GM19397 (cell line): ENCODE measurements around the gene PDCD7.
A peak's percentile ranks its signal among the peaks of the same experiment; 100 is the strongest.
"Not testable (repeated sequence)": the region's sequence is repeated elsewhere in the genome, so short reads cannot be mapped to it uniquely, and the experiment has no call there.

Source experiments
- ATAC-seq: cut with Tn5 transposase; IDR thresholded peaks from one replicate; pipeline ENCODE4 v1.9.1; 2021; ENCODE audit warnings: mild to moderate bottlenecking, moderate library complexity; ENCODE audit not compliant: unreplicated experiment

The PDCD7 gene

GRCh38 chr15:65133548-65134200, at the start of gene PDCD7:
Gene PDCD7, minus strand, starts transcription at chr15:65133808. Its CDS starts 27 bp downstream, at chr15:65133781.
- peak; percentile 86 for ATAC-seq

- ATAC-seq, result no peak
These were observed 48.9 kb upstream of the PDCD7 start for GRCh38 chr15:65182538-65182937.

- ATAC-seq, result not testable (repeated sequence)
These were observed 48.2 kb upstream of the PDCD7 start for GRCh38 chr15:65181582-65182353.

- ATAC-seq, result no peak
These were observed 46.6 kb upstream of the PDCD7 start for GRCh38 chr15:65180167-65180566.

DNA sequence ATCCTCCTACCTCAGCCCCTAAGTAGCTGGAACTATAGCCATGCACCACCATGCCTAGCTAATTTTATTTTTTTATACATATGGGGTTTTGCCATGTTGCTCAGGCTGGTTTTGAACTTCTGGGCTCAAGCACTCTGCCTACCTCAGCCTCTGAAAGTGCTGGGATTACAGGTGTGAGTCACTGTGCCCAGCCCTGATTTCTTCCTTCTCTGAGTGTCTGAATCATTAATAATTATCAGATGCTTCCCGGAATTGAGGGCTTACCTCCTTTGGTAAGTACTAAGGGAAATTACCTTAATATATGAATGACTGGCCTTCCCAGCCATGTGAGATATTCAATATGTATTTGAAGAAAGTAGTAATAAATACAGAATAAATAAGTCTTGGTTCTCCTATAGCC, 44.3 kb upstream of the PDCD7 start:
- ATAC-seq, result no peak

- no peak for ATAC-seq
These were observed 42.4 kb upstream of the PDCD7 start for GRCh38 chr15:65176056-65176455.

DNA sequence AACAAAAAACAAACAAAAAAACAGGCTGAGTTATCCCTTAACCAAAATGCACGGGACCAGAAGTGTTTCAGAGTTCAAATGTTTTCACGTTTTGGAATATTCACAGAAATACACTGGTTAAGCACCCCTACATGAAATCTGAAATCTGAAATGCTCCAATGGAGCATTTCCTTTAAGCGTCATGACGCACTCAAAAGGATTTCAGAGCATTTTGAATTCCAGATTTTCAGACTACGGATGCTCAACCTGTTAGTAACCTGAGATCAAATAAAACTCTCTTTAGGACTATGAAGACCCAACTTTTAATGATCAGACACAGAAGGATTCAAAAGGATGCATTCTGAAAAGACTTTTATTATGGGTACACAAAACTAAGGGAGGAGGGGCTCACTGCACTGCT, 41.9 kb upstream of the PDCD7 start:
- no peak for ATAC-seq

- no peak for ATAC-seq
These were observed 40.9 kb upstream of the PDCD7 start for GRCh38 chr15:65174509-65174908.

DNA sequence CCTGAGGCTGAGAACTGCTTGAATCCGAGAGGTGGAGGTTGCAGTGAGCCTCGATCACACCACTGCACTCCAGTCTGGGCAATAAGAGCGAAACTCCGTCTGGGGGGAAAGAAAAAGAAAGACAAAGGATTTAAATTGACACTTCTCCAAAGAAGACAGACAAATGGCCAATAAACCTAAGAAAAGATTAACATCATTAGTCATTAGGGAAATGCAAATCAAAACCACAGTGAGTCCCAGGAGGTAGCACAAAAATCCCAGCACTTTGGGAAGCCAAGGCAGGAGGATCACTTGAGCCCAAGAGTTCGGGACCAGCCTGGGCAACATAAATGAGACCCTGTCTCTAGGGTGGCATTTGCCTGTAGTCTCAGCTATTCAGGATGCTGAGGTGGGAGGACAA, 38.9 kb upstream of the PDCD7 start:
- ATAC-seq, result no peak

GRCh38 chr15:65171428-65171827, 37.8 kb upstream of the PDCD7 start:
- no peak for ATAC-seq

GRCh38 chr15:65165875-65166274, 32.3 kb upstream of the PDCD7 start:
- ATAC-seq, result no peak

GRCh38 chr15:65164139-65164538, 30.5 kb upstream of the PDCD7 start:
- ATAC-seq, result no peak

DNA sequence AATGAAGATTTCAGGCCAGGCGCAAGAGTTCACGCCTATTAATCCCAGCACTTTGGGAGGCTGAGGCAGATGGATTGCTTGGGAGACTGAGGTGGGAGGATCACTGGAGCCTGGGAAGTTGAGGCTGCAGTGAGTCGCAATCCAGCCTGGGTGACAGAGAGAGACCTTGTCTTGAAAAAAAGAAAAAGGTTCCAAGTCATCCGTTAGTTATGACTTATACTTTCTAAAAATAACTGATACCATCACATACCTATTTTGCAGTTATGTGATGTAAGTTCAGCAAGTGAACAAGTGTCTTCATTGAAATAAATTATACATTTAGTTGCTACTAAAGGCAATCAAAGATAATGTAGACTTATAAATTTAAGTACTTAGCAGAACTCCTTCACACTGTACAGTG, 29.4 kb upstream of the PDCD7 start:
- ATAC-seq, result no peak

DNA sequence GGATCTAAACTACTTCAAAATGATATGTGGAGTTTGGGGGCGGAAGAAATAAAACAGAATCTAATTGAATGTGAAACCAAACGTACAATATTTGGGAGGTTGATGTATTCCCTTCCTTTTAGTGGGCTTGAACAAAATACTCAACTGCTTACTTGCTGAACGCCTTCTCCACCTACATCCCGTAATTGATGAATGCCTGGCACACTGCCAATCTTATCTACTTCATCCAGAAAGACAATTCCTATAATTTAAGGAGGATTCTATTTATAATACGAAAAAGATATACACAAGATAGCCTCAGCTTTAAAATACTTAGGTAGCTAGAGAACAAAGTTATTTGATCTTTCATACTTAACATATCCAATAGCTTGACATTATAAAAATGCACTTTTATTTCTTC, 23.1 kb upstream of the PDCD7 start:
- ATAC-seq, result no peak

GRCh38 chr15:65154720-65155119, 21.1 kb upstream of the PDCD7 start:
- ATAC-seq, result no peak

GRCh38 chr15:65147902-65148301, 14.3 kb upstream of the PDCD7 start:
- no peak for ATAC-seq

DNA sequence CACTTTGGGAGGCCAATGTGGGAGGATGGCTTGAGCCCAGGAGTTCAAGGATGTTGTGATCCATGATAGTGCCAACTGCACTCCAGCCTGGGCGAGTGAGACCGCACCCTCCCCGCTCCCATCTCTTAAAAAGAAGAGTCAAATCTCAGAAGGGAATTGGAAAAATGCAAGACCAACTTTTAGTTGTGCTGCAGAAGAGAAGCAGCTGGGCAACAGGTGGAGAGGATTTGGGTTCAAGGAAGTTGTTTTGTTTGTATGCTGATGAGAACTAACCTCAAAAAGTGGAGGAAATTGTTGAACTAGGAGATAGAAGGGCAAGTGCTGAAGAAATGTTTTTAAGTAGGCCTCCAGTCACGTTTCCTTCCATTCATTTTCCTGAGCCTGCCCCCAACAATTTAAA, 12.8 kb upstream of the PDCD7 start:
- no peak for ATAC-seq

DNA sequence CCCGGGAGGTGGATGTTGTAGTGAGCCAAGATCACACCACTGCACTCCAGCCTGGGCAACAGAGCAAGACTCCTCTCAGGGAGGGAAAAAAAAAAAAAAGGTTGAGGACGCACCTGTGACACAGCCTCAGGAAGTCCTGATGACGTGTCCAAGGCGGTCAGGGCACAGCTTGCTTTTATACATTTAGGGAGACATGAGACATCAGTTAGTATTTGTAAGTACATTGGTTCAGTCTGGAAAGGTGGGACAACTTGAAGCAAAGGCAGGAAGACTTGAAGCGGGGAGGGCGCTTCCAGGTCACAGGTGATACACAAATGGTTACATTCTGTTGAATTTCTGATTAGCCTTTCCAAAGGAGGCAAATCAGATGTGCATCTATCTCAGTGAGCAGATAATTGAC, 5.0 kb upstream of the PDCD7 start:
- not testable (repeated sequence) for ATAC-seq

DNA sequence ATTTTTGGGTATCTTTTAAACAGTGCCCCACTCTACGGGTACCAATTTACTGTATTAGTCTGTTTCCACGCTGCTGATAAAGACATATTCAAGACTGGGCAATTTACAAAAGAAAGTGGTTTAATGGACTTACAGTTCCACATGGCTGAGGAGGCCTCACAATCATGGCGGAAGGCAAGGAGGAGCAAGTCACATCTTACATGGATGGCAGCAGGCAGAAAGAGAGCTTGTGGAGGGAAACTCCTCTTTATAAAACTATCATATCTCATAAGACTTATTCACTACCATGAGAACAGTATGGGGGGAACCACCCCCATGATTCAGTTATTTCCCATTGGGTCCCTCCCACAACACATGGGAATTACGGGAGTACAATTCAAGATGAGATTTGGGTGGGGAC, 4.3 kb upstream of the PDCD7 start:
- not testable (repeated sequence) for ATAC-seq

DNA sequence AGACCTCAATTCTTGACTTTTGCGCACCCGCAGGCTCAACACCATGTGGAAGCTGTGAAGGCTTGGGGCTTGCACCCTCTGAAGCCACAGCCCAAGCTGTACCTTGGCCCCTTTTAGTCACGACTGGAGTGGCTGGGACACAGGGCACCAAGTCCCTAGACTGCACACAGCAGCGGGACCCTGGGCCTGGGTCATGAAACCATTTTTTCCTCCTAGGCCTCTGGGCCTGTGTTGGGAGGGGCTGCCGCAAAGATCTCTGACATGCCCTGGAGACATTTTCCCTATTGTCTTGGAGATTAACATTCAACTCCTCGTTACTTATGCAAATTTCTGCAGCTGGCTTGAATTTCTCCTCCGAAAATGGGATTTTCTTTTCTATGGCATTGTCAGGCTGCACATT, 3.5 kb upstream of the PDCD7 start:
- not testable (repeated sequence) for ATAC-seq

DNA sequence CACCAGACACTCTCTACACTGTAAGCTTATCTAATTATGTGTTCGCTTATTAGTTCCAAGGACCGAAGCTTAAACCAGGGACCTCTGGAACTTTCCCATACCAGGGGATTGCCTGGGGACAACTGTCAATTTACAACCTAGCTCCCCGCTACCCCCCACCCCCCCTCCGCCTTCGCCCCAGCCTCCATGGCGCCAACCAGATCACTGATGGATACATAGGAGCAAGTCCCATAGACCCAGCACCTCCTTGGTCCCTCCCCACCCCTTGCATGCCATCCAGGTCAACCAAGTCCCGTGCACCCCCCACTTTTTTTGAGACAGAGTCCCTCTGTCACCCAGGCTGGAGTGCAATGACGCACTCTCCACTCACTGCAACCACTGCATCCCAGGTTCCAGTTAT, 930 bp upstream of the PDCD7 start:
- no peak for ATAC-seq

- peak; percentile 50 for ATAC-seq
These were observed 595 bp downstream of the PDCD7 start for GRCh38 chr15:65132878-65133547.
